ENCODE measurements around the gene DLX6. TPM values are rescaled to one million over a fixed set of nuclear protein-coding genes. Genes with fewer than 3 reads are reported as not detected.

Gene DLX6
- total and polyA plus RNA-seq, 2 of the 8 experiments (the other 6 are each of a cell fraction or from before 2014, with no cell fraction given), result not detected

DNA sequence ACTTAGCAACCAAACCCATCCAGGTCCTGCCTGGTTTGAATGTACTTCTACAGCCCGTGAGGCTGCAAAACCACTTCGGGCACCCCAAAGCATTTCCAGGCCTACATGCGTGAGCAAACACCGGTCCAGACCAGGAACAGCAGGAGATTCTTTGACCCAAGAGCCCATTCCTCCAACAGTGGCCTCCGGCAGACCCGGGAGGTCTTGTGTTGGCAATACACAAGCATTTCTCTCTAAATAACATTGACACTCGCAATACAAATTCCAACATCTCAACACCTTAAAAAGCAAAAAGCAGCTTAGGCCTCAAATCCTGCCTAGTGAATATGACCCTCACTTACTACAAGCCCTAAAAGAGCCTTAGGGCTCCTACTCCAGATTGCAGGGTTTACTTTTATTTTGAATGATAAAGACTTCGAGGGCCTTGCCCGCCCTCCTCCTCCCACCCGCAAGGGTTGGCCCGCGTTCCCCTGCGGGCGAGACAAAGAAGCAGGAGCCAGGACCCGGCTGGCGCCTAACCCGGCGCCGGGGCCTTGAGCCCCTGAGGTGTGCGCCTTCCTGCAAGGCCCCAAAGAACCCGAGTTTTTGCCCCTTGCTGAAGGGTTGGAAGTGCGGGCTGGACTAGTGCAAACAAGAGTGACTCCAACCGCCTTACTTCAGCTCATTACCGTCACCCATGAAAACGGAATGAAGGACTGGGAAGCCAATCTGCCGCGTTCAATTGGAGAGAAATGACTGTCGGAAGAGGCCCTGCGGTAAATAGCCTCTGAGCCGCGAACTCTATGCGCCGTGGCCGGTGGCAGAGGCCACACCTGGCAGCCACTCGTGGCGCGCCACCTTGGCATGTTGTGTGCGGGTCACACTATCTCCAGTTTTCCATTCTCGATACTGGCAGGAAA is 3.4 kb upstream of the DLX6 start (continued):
- TF ChIP-seq ASH2L (IDR thresholded peaks at IDR 0.05; ENCODE audit: low read length) (no peak), YY1 (IDR thresholded peaks at IDR 0.05; ENCODE audit: low read depth, low read length) (0 out of 2 replicates have a peak, but pooled peaks have one; percentile 8), POLR2A (IDR thresholded peaks at IDR 0.05; ENCODE audit: control extremely low read depth in 1 of 2, low read depth in 2 of 2, low read length in 2 of 2) (no peak), CBX5 (IDR thresholded peaks at IDR 0.05; ENCODE audit: low read depth, low read length) (no peak), SUZ12 (IDR thresholded peaks at IDR 0.05; ENCODE audit: low read length) (peak; percentile 96), ZNF274 (IDR thresholded peaks at IDR 0.05; ENCODE audit: borderline replicate concordance, extremely low read depth, low read length) (no peak), BRCA1 (IDR thresholded peaks at IDR 0.05; ENCODE audit: low read depth, low read length) (no peak), CEBPB (IDR thresholded peaks at IDR 0.05; ENCODE audit: low read depth, low read length) (no peak), RNF2 (IDR thresholded peaks at IDR 0.05; ENCODE audit: borderline replicate concordance, low read depth, low read length, missing control alignments, poor library complexity, severe bottlenecking) (no peak), TAF1 (IDR thresholded peaks at IDR 0.05; ENCODE audit: low read depth, low read length) (no peak), TBP (IDR thresholded peaks at IDR 0.05; ENCODE audit: low read depth, low read length) (0 out of 2 replicates have a peak, but pooled peaks have one; percentile 18), TEAD4 (IDR thresholded peaks at IDR 0.05; ENCODE audit: low read depth, low read length) (0 out of 2 replicates have a peak, but pooled peaks have one; percentile 0), RAD21 (IDR thresholded peaks at IDR 0.05 in 1 of 2, conservative IDR thresholded peaks at IDR 0.05 in 1 of 2; ENCODE audit: low read depth in 2 of 2, low read length in 2 of 2) (no peak; a peak in 1 of 4 replicates), RFX5 (IDR thresholded peaks at IDR 0.05; ENCODE audit: borderline replicate concordance, low read depth, low read length) (no peak), SP1 (IDR thresholded peaks at IDR 0.05; ENCODE audit: low read depth, low read length) (peak; percentile 70)
- TF ChIP-seq, protein P1, sequence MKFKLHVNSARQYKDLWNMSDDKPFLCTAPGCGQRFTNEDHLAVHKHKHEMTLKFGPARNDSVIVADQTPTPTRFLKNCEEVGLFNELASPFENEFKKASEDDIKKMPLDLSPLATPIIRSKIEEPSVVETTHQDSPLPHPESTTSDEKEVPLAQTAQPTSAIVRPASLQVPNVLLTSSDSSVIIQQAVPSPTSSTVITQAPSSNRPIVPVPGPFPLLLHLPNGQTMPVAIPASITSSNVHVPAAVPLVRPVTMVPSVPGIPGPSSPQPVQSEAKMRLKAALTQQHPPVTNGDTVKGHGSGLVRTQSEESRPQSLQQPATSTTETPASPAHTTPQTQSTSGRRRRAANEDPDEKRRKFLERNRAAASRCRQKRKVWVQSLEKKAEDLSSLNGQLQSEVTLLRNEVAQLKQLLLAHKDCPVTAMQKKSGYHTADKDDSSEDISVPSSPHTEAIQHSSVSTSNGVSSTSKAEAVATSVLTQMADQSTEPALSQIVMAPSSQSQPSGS (IDR thresholded peaks at IDR 0.05; ENCODE audit: low read length), result no peak
- TF ChIP-seq, protein P2, sequence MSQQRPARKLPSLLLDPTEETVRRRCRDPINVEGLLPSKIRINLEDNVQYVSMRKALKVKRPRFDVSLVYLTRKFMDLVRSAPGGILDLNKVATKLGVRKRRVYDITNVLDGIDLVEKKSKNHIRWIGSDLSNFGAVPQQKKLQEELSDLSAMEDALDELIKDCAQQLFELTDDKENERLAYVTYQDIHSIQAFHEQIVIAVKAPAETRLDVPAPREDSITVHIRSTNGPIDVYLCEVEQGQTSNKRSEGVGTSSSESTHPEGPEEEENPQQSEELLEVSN (IDR thresholded peaks at IDR 0.05), result no peak
